Adipose tissue (tissue), 3 donors: ENCODE data around the gene SLC1A4. TPM values are rescaled to one million over a fixed set of nuclear protein-coding genes. Genes with fewer than 3 reads are reported as not detected.
"Not testable (repeated sequence)": the region's sequence is repeated elsewhere in the genome, so short reads cannot be mapped to it uniquely, and the experiment has no call there.

Experiments used
- H3K27ac ChIP-seq: one replicate; pipeline ENCODE4 v1.5.1; 2013; ENCODE audit warnings: low read depth, low read length
- WGBS, 3 donors: extraction: QIAGEN DNeasy Blood & Tissue Kit; methylation state at CpG; one replicate each; pipeline ENCODE4 v1.1.7; 2013; 5-methylcytosine and 5-hydroxymethylcytosine counted together
- polyA plus RNA-seq, 3 donors: library from polyadenylated mRNA; stranded (reverse); fragments of 200-250 nt; gene quantifications; one replicate each; pipeline ENCODE4 v1.2.3, GENCODE V29; 2013
- donor health status: healthy with polysubstance abuse.
- donor health status: Bipolar disorder and iron deficiency.
- donor health status: healthy.

SLC1A4 gene
- polyA plus RNA-seq, 3 donors: 3.1 to 30.9 (median 3.3) TPM

GRCh38 chr2:64958556-64958955 is 30.6 kb upstream of the SLC1A4 start:
- H3K27ac ChIP-seq: no peak overlapping the region
- 87 to 88% (median 88%) methylated on average over 9 of the region's 9 CpGs for WGBS, 3 donors

DNA sequence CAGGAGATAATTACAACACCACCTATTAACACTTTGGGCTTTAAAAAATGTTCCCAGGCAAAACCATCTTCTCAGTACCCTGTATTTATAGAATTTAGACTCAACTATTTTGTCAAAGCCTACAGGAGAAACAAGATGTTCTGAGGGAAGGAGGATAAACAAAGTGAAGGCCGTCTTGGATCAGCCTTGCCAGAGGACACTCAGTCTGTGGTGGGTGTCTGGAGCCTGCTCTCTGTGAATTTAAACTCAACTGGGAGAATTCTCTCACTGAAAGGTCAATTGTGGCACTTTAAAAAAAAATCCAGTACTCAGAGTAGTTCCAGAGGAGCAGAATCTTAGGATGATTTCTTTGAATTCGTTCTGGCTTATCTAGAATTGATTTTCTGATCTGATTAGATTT is 28.4 kb upstream of the SLC1A4 start:
- H3K27ac ChIP-seq: no peak overlapping the region
- 27 to 86% (median 77%) methylated on average over 2 of the region's 2 CpGs for WGBS, 3 donors

DNA sequence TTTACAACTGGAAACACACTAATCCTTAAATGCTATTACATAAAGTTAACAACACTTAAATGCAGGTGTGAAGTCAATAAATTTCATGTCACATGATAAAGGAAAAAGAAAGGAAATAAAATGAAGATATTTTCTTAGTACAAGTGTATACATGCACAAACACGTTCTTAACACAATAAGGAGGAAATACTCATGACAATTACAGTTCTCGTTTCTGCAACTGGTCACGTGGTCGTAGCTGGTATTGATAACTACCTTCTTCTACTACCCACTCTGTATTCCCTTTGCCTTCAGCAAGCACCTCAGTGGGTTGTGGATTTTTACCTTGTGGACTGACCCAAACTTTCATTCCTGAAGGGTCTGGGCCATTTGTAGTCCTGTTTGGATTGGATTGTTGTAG is 26.1 kb upstream of the SLC1A4 start:
- H3K27ac ChIP-seq: not testable (repeated sequence)
- 61 to 90% (median 67%) methylated on average over 4 of the region's 4 CpGs for WGBS, 3 donors

- 92 to 97% (median 93%) methylated on average over 1 of the region's 1 CpG for WGBS, 3 donors
- no peak overlapping the region for H3K27ac ChIP-seq
Observed at GRCh38 chr2:64963719-64964118, 25.5 kb upstream of the SLC1A4 start.

DNA sequence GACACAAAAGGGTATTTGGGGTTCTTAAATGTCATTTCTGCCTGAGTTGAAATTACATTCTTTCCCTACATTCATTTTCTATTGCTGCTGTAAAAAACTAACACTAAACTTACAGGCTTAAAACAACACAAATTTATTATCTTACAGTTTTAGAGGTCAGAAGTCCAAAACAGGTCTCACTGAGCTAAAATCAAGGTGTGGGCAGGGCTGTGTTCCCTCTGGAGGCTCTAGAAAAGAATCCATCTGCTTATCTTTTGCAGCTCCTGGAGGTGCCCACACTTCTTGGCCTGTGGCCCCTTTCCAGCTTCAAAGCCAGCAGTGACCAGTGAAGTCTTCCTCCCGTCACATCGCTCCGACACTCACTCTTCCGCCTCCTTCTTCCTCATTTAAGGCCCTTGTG is 23.2 kb upstream of the SLC1A4 start:
- H3K27ac ChIP-seq: no peak overlapping the region
- WGBS, 3 donors: 92 to 99% (median 94%) methylated on average over 4 of the region's 4 CpGs

DNA sequence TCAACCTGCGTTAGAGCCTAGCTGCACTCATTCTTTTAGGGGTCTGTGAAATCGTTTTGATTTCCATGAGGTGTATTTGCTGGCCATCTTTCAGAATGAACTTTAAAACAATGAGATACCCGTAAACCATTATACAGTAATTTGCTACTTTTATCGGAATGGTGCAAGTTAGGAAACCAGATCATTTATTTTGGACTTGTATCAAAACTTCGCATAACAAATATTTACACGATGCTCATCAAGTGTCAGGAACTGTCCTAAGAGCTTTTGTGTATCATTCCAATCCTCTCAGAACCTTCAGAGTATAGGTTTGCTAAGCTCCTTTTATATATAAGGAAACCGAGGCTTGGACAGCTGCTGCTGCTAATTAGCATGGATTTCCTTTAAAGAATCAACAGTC is 22.4 kb upstream of the SLC1A4 start:
- WGBS, 3 donors: 74 to 92% (median 84%) methylated on average over 7 of the region's 7 CpGs
- no peak overlapping the region for H3K27ac ChIP-seq

DNA sequence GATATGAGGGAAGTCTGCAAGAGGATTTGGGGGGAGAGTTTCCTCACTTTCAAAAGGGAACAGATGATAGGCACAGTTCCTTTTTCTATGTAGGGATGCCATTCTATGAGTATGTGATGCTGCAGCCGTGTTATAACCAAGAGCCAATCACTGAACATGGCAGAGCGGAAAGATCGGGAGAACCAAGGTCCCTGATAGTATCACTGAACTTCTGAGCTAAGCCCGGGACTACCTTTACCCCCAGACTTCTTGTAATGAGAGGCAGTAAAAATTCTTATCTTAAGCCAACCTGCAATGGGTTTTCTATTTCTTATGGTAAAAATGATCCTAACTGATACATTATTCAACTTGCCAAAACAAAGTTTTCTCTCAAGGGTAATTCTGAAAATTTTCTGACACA is 21.6 kb upstream of the SLC1A4 start:
- 88 to 92% (median 90%) methylated on average over 4 of the region's 4 CpGs for WGBS, 3 donors
- H3K27ac ChIP-seq: no peak overlapping the region

DNA sequence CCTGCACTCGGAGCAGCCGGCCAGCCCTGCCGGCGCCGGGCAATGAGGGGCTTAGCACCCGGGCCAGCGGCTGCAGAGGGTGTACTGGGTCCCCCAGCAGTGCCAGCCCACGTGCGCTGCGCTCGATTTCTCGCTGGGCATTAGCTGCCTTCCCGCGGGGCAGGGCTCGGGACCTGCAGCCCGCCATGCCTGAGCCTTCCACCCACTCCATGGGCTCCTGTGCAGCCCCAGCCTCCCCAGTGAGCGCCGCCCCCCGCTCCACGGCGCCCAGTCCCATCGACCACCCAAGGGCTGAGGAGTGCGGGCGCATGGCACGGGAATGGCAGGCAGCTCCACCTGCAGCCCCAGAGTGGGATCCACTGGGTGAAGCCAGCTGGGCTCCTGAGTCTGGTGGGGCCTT is 20.1 kb upstream of the SLC1A4 start:
- 96 to 99% (median 98%) methylated on average over 20 to 25 of the region's 25 CpGs for WGBS, 3 donors
- not testable (repeated sequence) for H3K27ac ChIP-seq

GRCh38 chr2:64970495-64970894 is 18.7 kb upstream of the SLC1A4 start:
- H3K27ac ChIP-seq: no peak overlapping the region
- WGBS, 3 donors: 80 to 83% (median 81%) methylated on average over 2 of the region's 2 CpGs

GRCh38 chr2:64972426-64972825 is 16.8 kb upstream of the SLC1A4 start:
- 50 to 91% (median 85%) methylated on average over 5 of the region's 5 CpGs for WGBS, 3 donors
- no peak overlapping the region for H3K27ac ChIP-seq

DNA sequence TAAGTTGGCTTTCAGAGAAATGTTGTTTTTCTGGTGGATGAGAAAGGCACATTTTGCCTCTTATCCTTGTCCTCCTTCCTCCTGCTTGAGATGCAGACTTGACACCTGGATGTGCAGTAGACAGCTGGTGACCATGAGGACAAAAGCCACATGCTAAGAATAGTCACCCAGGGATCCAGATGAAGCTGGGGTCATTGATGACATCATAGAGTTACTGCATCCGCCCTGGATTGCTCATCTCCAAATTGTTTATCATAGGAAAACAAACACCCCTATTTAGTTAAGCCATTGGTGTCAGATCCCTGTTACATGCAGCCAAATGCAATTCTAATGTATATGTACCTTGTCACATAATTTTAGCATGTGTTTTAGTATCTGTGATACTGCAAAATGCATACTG is 16.3 kb upstream of the SLC1A4 start:
- H3K27ac ChIP-seq: no peak overlapping the region
- WGBS, 3 donors: 77 to 89% (median 84%) methylated on average over 1 of the region's 1 CpG

DNA sequence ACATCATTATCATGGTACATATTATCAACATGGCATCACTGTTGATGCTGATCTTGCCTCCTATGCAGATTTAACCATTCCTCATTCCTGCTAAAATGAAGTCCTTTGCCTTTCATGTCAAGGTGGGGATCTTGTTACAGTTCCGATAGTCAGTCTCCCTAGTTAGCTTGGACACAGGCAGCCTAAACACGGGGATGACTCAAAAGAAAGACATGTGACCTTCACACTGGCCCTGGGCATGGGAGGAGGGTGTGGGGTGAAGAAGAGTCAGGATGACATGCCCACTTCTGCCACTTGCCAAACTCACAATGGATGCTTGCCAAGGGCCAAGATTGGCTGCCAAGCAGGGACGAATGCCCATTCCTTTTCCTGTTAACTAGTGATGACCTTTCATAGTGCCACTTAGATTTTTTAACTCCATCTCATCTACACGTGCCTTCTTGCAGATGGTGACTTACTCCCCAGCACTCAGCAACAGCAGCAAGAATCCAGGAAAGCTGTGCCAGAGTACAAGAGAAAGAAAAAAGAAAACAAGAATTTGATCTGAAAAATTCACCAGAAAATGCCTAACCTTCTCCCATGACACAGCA is 13.9 kb upstream of the SLC1A4 start:
- 27 to 36% (median 35%) methylated on average over 4 of the region's 4 CpGs for WGBS, 3 donors
- H3K27ac ChIP-seq: no peak overlapping the region

DNA sequence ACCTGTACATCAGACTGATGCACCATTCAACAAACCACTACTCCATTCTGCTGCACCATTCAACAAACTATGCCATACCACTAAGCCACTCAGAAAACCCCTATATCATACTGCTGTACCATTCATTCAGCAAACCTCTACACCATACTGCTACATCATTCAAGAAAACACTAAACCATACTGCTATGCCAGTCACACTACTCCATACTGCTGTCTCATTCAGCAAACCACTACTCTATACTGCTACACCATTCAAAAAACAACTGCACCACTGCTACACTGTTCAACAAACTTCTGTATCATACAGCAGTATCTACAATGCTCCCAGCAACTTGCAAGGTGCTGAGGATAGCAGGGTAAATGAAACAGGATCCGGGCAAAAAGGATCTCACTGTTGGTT is 12.9 kb upstream of the SLC1A4 start:
- no peak overlapping the region for H3K27ac ChIP-seq
- 77 to 95% (median 80%) methylated on average over 1 of the region's 1 CpG for WGBS, 3 donors

GRCh38 chr2:64978514-64979268 is 10.5 kb upstream of the SLC1A4 start:
- H3K27ac ChIP-seq: no peak overlapping the region
- WGBS, 3 donors: 94 to 95% (median 95%) methylated on average over 4 of the region's 4 CpGs

DNA sequence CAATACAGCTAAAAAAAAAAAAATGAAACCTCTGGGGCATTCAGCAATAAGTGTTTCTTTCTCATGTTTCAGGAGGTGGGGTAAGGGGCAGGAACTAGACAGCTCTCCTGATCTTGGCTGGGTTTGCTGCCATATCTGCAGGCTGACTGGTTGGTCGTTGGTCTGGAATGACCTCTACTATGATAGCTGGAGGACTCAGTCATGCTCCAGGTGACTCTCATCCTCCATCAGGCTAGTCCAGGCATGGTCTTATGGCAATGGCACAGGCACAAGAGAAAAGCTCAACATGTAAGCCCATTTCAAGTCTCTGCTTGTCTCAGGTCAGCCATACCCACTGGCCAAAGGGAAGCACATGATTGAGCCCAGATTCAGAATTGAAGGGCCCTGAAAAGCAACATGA is 9.5 kb upstream of the SLC1A4 start:
- 22 to 74% (median 57%) methylated on average over 1 of the region's 1 CpG for WGBS, 3 donors

GRCh38 chr2:64980183-64980582 is 9.0 kb upstream of the SLC1A4 start:
- H3K27ac ChIP-seq: no peak overlapping the region
- WGBS, 3 donors: 14 to 62% (median 40%) methylated on average over 1 of the region's 1 CpG

More for the DNA sequence above, 9.5 kb upstream of the SLC1A4 start:
- no peak overlapping the region for H3K27ac ChIP-seq

DNA sequence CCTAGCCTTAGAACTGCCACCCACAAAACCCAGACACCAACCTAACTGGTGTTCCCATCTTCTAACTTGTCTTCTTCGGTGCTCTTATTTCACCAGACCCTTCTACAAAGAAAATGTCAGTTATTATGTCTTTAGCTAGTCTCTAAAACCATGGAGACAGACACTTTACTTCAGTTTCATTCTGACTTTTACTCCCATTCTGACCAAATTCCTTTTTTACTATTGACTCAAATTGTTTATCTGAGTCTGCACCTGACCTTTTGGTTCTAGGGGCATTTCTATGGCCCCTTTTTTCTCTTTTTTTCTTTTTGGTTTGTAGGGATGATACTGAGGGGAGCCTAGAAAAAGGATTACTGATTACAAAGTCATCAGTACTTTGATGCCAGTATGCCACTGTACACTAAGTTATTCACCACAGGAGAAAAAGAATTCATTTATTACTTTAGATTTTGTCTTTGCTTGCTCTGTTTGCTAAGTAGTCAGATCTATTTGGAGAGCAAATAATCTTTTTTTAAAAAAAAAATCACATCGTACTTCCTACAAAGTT is 6.8 kb upstream of the SLC1A4 start:
- H3K27ac ChIP-seq: no peak overlapping the region
- WGBS, 3 donors: 52 to 84% (median 84%) methylated on average over 2 of the region's 2 CpGs

DNA sequence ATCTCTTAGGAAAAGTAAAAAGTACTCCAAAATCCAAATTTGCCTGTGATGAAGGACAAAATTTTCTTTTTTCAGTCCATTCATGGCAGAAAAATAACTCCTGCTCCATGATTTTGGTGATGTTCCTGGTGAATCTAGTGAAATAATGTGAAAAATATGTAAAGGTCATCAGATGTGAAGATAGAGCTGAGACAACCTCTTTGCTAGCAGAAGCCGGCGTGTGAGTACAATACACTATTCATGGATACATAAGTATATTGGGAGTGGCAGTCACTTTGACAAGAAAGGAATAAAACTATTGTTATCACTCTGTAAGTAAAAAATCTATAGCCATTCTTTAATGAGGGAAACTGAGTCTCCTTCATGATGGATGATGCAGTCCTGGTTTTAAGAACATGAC is 6.3 kb upstream of the SLC1A4 start:
- H3K27ac ChIP-seq: no peak overlapping the region
- 73 to 93% (median 89%) methylated on average over 2 of the region's 2 CpGs for WGBS, 3 donors

- 92 to 96% (median 93%) methylated on average over 7 of the region's 7 CpGs for WGBS, 3 donors
Observed at GRCh38 chr2:64985447-64985846, 3.8 kb upstream of the SLC1A4 start.

More at GRCh38 chr2:64985447-64985846, 3.8 kb upstream of the SLC1A4 start:
- H3K27ac ChIP-seq: no peak overlapping the region
